Stomach smooth muscle (tissue), 2 donors: Measurements from ENCODE around the gene HS2ST1.

Source experiments
- H3K27ac ChIP-seq: one replicate; pipeline ENCODE4 v1.7.0; 2013; ENCODE audit warnings: mild to moderate bottlenecking, low read length, inconsistent platforms
- H3K27me3 ChIP-seq, 2 donors: one replicate each; pipeline ENCODE4 v1.7.0; 2013; ENCODE audit warnings: low read length in 2 of 2; ENCODE audit not compliant: insufficient read depth in 2 of 2, control insufficient read depth in 1 of 2
- H3K36me3 ChIP-seq, 2 donors: one replicate each; pipeline ENCODE4 v1.7.0; 2013; ENCODE audit warnings: low read length in 2 of 2; ENCODE audit not compliant: control insufficient read depth in 2 of 2, insufficient read depth in 2 of 2
- H3K4me1 ChIP-seq: one replicate; pipeline ENCODE4 v1.7.0; 2013; ENCODE audit warnings: low read length; ENCODE audit not compliant: control insufficient read depth, insufficient read depth
- H3K4me3 ChIP-seq, 2 donors: one replicate each; pipeline ENCODE4 v1.7.0; 2013; ENCODE audit warnings: low read length in 2 of 2
- H3K9ac ChIP-seq, 2 donors: one replicate each; pipeline ENCODE4 v1.7.0; 2013; ENCODE audit warnings: low read length in 2 of 2, mild to moderate bottlenecking in 1 of 2
- H3K9me3 ChIP-seq, 2 donors: one replicate each; pipeline ENCODE4 v1.7.0; 2013; ENCODE audit warnings: low read length in 2 of 2; ENCODE audit not compliant: control insufficient read depth in 2 of 2
- donor health status: healthy.
- donor health status: Pancreatic carcinoma.

HS2ST1 gene

GRCh38 chr1:87089070-87089736 lies 174.8 kb downstream of the HS2ST1 start:
- Histone ChIP-seq H3K9me3 (no peaks in the 10 kb centered on the region), H3K27me3 (no peaks in the 10 kb centered on the region), H3K4me3 (no peak overlapping the region), H3K4me1 (no peaks in the 10 kb centered on the region), H3K27ac (no peak overlapping the region), H3K36me3 (no peaks in the 10 kb centered on the region), H3K9ac (no peak overlapping the region)

DNA sequence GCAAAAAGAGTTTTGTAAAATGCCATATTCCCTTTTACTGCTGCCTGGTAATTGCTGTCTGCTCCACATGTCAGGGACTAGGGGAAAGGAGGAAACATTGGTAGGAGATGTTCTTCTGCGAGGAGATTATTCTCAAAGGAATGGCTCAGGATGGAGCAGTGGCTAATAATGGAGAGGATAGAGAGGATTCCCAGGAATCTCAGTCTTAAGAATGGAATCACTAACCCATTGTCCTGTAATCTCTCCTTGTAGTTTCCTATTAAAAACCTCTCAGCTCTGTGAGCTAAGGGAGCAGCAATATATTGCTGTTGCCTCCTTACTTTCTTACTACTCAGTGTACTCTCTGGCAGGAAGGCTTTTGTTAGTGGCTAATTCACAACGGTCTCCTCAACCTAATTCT lies 175.4 kb downstream of the HS2ST1 start:
- H3K36me3 ChIP-seq = no peaks in the 10 kb centered on the region
- H3K4me1 ChIP-seq = no peaks in the 10 kb centered on the region
- no peaks in the 10 kb centered on the region for H3K27me3 ChIP-seq
- no peaks in the 10 kb centered on the region for H3K9me3 ChIP-seq
- H3K9ac ChIP-seq = no peak overlapping the region
- no peak overlapping the region for H3K27ac ChIP-seq
- no peak overlapping the region for H3K4me3 ChIP-seq

DNA sequence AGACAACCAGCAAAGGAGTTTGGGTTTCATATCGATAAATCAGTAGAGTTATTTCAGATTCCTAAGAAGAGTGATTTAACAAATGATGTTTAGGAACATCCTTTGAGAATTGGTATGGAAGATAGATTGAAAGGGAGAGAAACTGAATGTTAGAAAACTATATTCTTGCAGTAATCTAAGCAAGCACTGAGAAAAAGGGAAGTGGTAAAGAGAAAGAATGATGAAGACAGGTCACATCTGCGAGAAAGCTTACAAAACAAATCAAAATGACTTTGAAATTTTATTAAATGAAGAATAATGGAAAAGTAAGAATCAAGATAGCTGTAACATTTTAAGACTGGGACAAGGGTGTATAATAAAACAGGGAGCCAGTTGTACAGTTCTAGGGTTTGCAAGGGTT lies 177.0 kb downstream of the HS2ST1 start:
- Histone ChIP-seq H3K9me3 (no peaks in the 10 kb centered on the region), H3K27me3 (no peaks in the 10 kb centered on the region), H3K27ac (no peak overlapping the region), H3K4me1 (no peaks in the 10 kb centered on the region), H3K36me3 (no peaks in the 10 kb centered on the region), H3K4me3 (no peak overlapping the region), H3K9ac (no peak overlapping the region)

GRCh38 chr1:87092846-87093245 lies 178.4 kb downstream of the HS2ST1 start:
- Histone ChIP-seq H3K4me1 (no peaks in the 10 kb centered on the region), H3K9me3 (no peaks in the 10 kb centered on the region), H3K36me3 (no peaks in the 10 kb centered on the region), H3K27me3 (no peaks in the 10 kb centered on the region), H3K4me3 (no peak overlapping the region), H3K27ac (no peak overlapping the region), H3K9ac (no peak overlapping the region)

- Histone ChIP-seq H3K4me1 (no peaks in the 10 kb centered on the region), H3K27ac (no peak overlapping the region), H3K4me3 (no peak overlapping the region), H3K9me3 (no peaks in the 10 kb centered on the region), H3K36me3 (no peaks in the 10 kb centered on the region), H3K9ac (no peak overlapping the region), H3K27me3 (no peaks in the 10 kb centered on the region)
Observed at GRCh38 chr1:87093286-87093685, 178.9 kb downstream of the HS2ST1 start.

- H3K9ac ChIP-seq = no peak overlapping the region
- H3K4me1 ChIP-seq = no peaks in the 10 kb centered on the region
- H3K4me3 ChIP-seq = no peak overlapping the region
- no peaks in the 10 kb centered on the region for H3K9me3 ChIP-seq
- no peaks in the 10 kb centered on the region for H3K36me3 ChIP-seq
- no peaks in the 10 kb centered on the region for H3K27me3 ChIP-seq
- H3K27ac ChIP-seq = no peak overlapping the region
Observed at GRCh38 chr1:87094238-87094637, 179.8 kb downstream of the HS2ST1 start.

DNA sequence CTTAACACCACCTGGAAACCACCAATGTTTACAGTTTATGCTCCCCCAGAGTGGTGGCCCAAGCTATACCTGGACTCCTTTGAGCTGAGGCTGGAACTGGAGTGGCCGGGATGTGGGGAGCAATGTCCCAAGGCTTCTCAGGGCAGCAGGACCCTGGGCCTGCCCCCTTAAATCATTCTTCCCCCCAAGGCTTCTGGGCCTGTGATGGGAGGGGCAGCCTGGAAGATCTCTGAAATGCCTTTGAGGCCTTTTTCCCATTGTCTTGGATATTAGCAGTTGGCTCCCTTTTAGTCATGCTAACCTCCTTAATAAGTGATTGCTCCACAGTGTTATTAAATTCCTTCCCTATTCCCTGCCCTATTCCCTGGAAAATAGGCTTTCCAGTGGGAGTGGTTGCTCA lies 185.8 kb downstream of the HS2ST1 start:
- no peaks in the 10 kb centered on the region for H3K4me1 ChIP-seq
- no peak overlapping the region for H3K9ac ChIP-seq
- H3K4me3 ChIP-seq = no peak overlapping the region
- H3K9me3 ChIP-seq = peaks cover 0 to 3% of the 10 kb centered on the region in 2 donors
- no peaks in the 10 kb centered on the region for H3K27me3 ChIP-seq
- H3K27ac ChIP-seq = no peak overlapping the region
- H3K36me3 ChIP-seq = no peaks in the 10 kb centered on the region

DNA sequence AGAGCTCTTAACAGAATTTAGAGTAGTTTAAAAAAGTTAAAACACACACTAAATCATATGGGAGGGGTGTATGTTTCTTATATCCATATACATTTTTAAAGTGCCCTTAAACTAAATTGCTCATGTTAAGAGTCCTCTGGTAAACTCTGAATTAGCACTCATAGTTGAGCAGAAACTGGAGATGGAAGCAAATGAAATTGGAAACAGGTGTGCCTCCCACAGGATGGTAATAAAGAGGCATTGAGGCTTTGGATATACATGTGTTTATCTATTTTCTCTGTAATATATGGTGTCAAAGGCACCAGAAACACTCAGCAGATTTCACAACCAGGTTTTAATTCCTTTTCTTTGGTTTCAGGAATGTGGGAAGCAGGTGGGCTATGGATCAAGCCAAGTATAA lies 188.6 kb downstream of the HS2ST1 start:
- Histone ChIP-seq H3K9ac (no peak overlapping the region), H3K9me3 (peaks cover 0 to 3% of the 10 kb centered on the region in 2 donors), H3K36me3 (no peaks in the 10 kb centered on the region), H3K4me3 (no peak overlapping the region), H3K4me1 (no peaks in the 10 kb centered on the region), H3K27ac (no peak overlapping the region), H3K27me3 (no peaks in the 10 kb centered on the region)

DNA sequence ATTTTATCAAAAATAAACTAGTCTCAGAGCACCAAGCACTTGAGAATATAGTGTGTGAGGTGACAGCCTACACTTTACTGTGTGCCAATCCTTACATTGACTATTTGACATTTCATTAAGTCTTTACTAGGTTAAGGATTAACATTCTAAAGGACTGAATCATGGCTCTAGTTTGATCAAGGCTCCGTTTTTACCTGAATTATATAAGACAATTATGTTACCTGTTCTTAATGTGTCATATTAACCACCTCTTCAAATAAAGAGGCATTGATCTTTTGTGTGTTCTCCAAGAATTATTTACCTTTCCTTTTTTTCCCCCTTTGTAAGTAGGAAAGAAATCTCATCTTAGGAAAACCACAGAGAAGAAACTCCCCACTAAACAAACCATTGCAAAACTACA lies 189.7 kb downstream of the HS2ST1 start:
- Histone ChIP-seq H3K9ac (no peak overlapping the region), H3K4me3 (no peak overlapping the region), H3K27ac (no peak overlapping the region), H3K36me3 (no peaks in the 10 kb centered on the region), H3K4me1 (no peaks in the 10 kb centered on the region), H3K9me3 (peaks cover 0 to 3% of the 10 kb centered on the region in 2 donors), H3K27me3 (no peaks in the 10 kb centered on the region)

DNA sequence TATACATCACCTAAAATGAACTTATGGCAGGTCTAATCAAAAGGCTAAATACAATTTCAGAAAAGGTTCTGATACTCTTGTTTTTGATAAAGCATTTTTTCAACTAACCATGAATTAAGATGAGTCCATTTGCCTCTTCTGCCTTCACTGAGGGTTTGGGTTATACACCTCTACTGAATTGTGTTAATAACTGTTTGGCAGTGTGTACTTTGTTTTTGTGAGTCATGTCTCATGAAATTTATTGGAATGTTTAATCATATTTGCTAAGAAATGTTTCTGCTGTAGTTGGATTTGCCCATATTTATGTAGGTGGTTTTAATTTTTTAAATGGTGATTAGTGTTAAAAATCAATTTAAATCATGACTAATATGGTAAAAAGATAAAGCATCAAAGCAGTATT lies 190.5 kb downstream of the HS2ST1 start:
- Histone ChIP-seq H3K9me3 (peaks cover 0 to 3% of the 10 kb centered on the region in 2 donors), H3K36me3 (no peaks in the 10 kb centered on the region), H3K9ac (no peak overlapping the region), H3K27me3 (no peaks in the 10 kb centered on the region), H3K4me1 (no peaks in the 10 kb centered on the region), H3K27ac (no peak overlapping the region), H3K4me3 (no peak overlapping the region)

GRCh38 chr1:87106144-87106543 lies 191.7 kb downstream of the HS2ST1 start:
- Histone ChIP-seq H3K4me1 (no peaks in the 10 kb centered on the region), H3K4me3 (no peak overlapping the region), H3K9me3 (no peaks in the 10 kb centered on the region), H3K27me3 (no peaks in the 10 kb centered on the region), H3K9ac (no peak overlapping the region), H3K27ac (no peak overlapping the region), H3K36me3 (no peaks in the 10 kb centered on the region)
